B cell (primary cell): ENCODE results near the gene SH3RF3. TPM values are rescaled to one million over a fixed set of nuclear protein-coding genes. Genes with fewer than 3 reads are reported as not detected.

Experiments used
- ATAC-seq: fragments of 200-7000 bp; cut with Tn5 transposase; one replicate; pipeline ENCODE4 v1.10.0; 2021; ENCODE audit warnings: low read depth, mild to moderate bottlenecking, moderate number of reproducible peaks, moderate library complexity
- CTCF ChIA-PET: fragments of 350-600 bp; sonication (Branson Sonifier 250); formaldehyde crosslinking; loops from one replicate; lab custom pipeline; 2021; ENCODE audit warnings: antibody characterized with exemption, inconsistent platforms; lab: Charles Lee
- POLR2A ChIA-PET: fragments of 350-600 bp; sonication (Branson Sonifier 250); formaldehyde crosslinking; loops from one replicate; lab custom pipeline; 2021; ENCODE audit warnings: antibody characterized with exemption; lab: Charles Lee
- DNase-seq: peaks from one replicate; pipeline ENCODE4 v3.0.0; 2013
- H2AFZ ChIP-seq: 2 replicates; pipeline ENCODE4 v1.6.1; 2012; ENCODE audit warnings: mild to moderate bottlenecking, low read depth, low read length; ENCODE audit not compliant: insufficient read depth, poor library complexity, severe bottlenecking
- H3K27ac ChIP-seq, 2 donors: 1 replicate in 1 of 2; 2 replicates in 1 of 2; pipeline ENCODE4 v1.5.1; 2012 to 2013; ENCODE audit warnings: low read length in 2 of 2, mild to moderate bottlenecking in 2 of 2, moderate library complexity in 1 of 2
- H3K27me3 ChIP-seq, 4 experiments: fragments of 200-600 bp in 1 of 4; sonication (generic) in 1 of 4; replicated peaks in 1 of 4; 1 replicate in 2 of 4; 2 replicates in 2 of 4; pipeline versions ENCODE4 v1.6.1 to v1.7.0; 2013 to 2016; ENCODE audit warnings: low read length in 3 of 4, mild to moderate bottlenecking in 2 of 4, mixed read lengths in 1 of 4, moderate library complexity in 1 of 4; ENCODE audit not compliant: insufficient read depth in 4 of 4, control insufficient read depth in 3 of 4; ENCODE audit errors: control extremely low read depth in 1 of 4
- H3K36me3 ChIP-seq, 2 experiments: replicated peaks in 1 of 2; 1 replicate in 1 of 2; 2 replicates in 1 of 2; pipeline versions ENCODE4 v1.6.1 to v1.7.1; 2013; ENCODE audit warnings: low read length in 1 of 2; ENCODE audit not compliant: insufficient read depth in 2 of 2, control insufficient read depth in 1 of 2; ENCODE audit errors: control extremely low read depth in 1 of 2, extremely low read depth in 1 of 2
- H3K4me1 ChIP-seq, 2 donors: fragments of 200-600 bp in 1 of 2; sonication (generic) in 1 of 2; 1 replicate in 1 of 2; 2 replicates in 1 of 2; pipeline versions ENCODE4 v1.5.1 to v1.6.1; 2013 to 2017; ENCODE audit warnings: low read length in 2 of 2; ENCODE audit not compliant: control insufficient read depth in 2 of 2, insufficient read depth in 2 of 2
- H3K4me2 ChIP-seq: replicated peaks from 2 replicates; pipeline ENCODE3; 2012; ENCODE audit warnings: mild to moderate bottlenecking, low read depth, low read length; ENCODE audit not compliant: poor library complexity, severe bottlenecking
- H3K4me3 ChIP-seq, 5 experiments: fragments of 200-600 bp in 1 of 5; sonication (generic) in 1 of 5; 1 replicate in 3 of 5; 2 replicates in 2 of 5; pipeline versions ENCODE4 v1.5.1 to v1.7.0; 2011 to 2016; ENCODE audit warnings: low read length in 4 of 5, mild to moderate bottlenecking in 4 of 5, low read depth in 2 of 5, control low read depth in 1 of 5, moderate library complexity in 1 of 5; ENCODE audit not compliant: insufficient read depth in 1 of 5; ENCODE audit errors: control extremely low read depth in 1 of 5, extremely low read depth in 1 of 5
- H3K79me2 ChIP-seq: fragments of 200-600 bp; sonication (generic); one replicate; pipeline ENCODE4 v1.6.0; 2016; ENCODE audit warnings: low read length; ENCODE audit not compliant: control insufficient read depth, insufficient read depth
- H3K9ac ChIP-seq: fragments of 200-600 bp; sonication (generic); 2 replicates; pipeline ENCODE4 v1.6.1; 2017; ENCODE audit warnings: mild to moderate bottlenecking, low read length, moderate library complexity
- H3K9me3 ChIP-seq, 3 donors: one replicate each; pipeline versions ENCODE4 v1.6.1 to v1.7.1; 2013; ENCODE audit warnings: low read length in 2 of 3; ENCODE audit not compliant: control insufficient read depth in 2 of 3, insufficient read depth in 1 of 3; ENCODE audit errors: control extremely low read depth in 1 of 3
- H4K20me1 ChIP-seq: 2 replicates; pipeline ENCODE4 v1.6.0; 2012; ENCODE audit warnings: mild to moderate bottlenecking, low read length; ENCODE audit not compliant: insufficient read depth, control insufficient read depth, poor library complexity, severe bottlenecking
- H3K27ac Mint-ChIP-seq: one replicate; pipeline ENCODE4 v1.8.0; 2021; ENCODE audit warnings: mixed read lengths
- H3K27me3 Mint-ChIP-seq: one replicate; pipeline ENCODE4 v1.8.0; 2021; ENCODE audit warnings: mixed read lengths
- H3K4me1 Mint-ChIP-seq: one replicate; pipeline ENCODE4 v1.8.0; 2021; ENCODE audit warnings: mixed read lengths
- H3K4me3 Mint-ChIP-seq: one replicate; pipeline ENCODE4 v1.8.0; 2021; ENCODE audit warnings: mixed read lengths
- H3K9me3 Mint-ChIP-seq: one replicate; pipeline ENCODE4 v1.8.0; 2022; ENCODE audit warnings: mixed read lengths; ENCODE audit not compliant: insufficient read depth
- CTCF ChIP-seq: fragments of 200-600 bp; IDR thresholded peaks from one replicate; pipeline ENCODE4 v1.8.0; 2022; ENCODE audit warnings: antibody characterized with exemption, mild to moderate bottlenecking
- EZH2 ChIP-seq: IDR thresholded peaks from 2 replicates; pipeline ENCODE4 v1.6.1; 2012; ENCODE audit warnings: borderline replicate concordance, low read depth, mild to moderate bottlenecking, moderate library complexity, low read length; ENCODE audit not compliant: insufficient read depth, poor library complexity, severe bottlenecking
- WGBS: methylation state at CpG from one replicate; pipeline ENCODE4 v1.1.5; 2013; ENCODE audit warnings: missing lambda C conversion rate; ENCODE audit not compliant: insufficient coverage; 5-methylcytosine and 5-hydroxymethylcytosine counted together
- intact Hi-C: fragments of 100-400 bp; cut with micrococcal nuclease; formaldehyde crosslinking; loops from one replicate; pipeline ENCODE4 v1.10.0; 2022
- polyA plus RNA-seq: library from polyadenylated mRNA; depleted of rRNA; stranded (reverse); fragments of >200 nt; gene quantifications from 2 replicates; pipeline ENCODE4 v1.2.3, GENCODE V29; 2012
- total RNA-seq, 2 donors: library from RNA; stranded (reverse); fragments of 120-200 nt in 1 of 2; gene quantifications; 1 replicate in 1 of 2; 2 replicates in 1 of 2; pipeline versions ENCODE4 v1.2.3 to v1.2.4, GENCODE V29; 2013 to 2022

The SH3RF3 gene
- total and polyA plus RNA-seq, 2 donors (not counting 1 experiment from before 2014, with no cell fraction given) = 0.07 to 1.2 TPM

- H3K9me3 Mint-ChIP-seq = no peaks in the 10 kb centered on the region
- DNase-seq = no peak
- ChIA-PET POLR2A (no interaction called here), CTCF (interaction anchor here (1.4 to 5.2 kb wide), 7 partner anchors 12 to 583 kb away, joined by 3 to 106 read pairs (median 9); partner anchors contain the start of gene SH3RF3)
- 49% methylated on average over 3 of the region's 3 CpGs for WGBS
- Histone ChIP-seq H3K4me1 (no peaks in the 10 kb centered on the region), H2AFZ (no peak overlapping the region), H3K36me3 (no peaks in the 10 kb centered on the region), H3K27ac (no peak overlapping the region), H3K4me3 (no peak overlapping the region), H3K27me3 (no peaks in the 10 kb centered on the region), H3K4me2 (no peak overlapping the region), H3K9ac (no peak overlapping the region), H3K9me3 (no peaks in the 10 kb centered on the region), H3K79me2 (no peaks in the 10 kb centered on the region), H4K20me1 (no peaks in the 10 kb centered on the region)
- TF ChIP-seq EZH2 (no peak), CTCF (no peak)
- peaks cover 9% of the 10 kb centered on the region for H3K27me3 Mint-ChIP-seq
- no peak overlapping the region for H3K4me3 Mint-ChIP-seq
- H3K4me1 Mint-ChIP-seq = no peaks in the 10 kb centered on the region
- H3K27ac Mint-ChIP-seq = no peak overlapping the region
- intact Hi-C loops = loop anchor here (5.0 kb wide), 1 partner anchor 819 kb away; no protein-coding TSS in a partner anchor
- no peak for ATAC-seq
These were observed 382.2 kb downstream of the SH3RF3 start for GRCh38 chr2:109511168-109511567.

GRCh38 chr2:109512076-109512475, 383.1 kb downstream of the SH3RF3 start:
- Mint-ChIP-seq H3K4me3 (no peak overlapping the region), H3K27ac (no peak overlapping the region), H3K4me1 (no peaks in the 10 kb centered on the region), H3K9me3 (no peaks in the 10 kb centered on the region), H3K27me3 (peaks cover 9% of the 10 kb centered on the region)
- no peaks in the 10 kb centered on the region for H3K9me3 ChIP-seq
- ATAC-seq = no peak
- intact Hi-C loops = loop anchor here (5.0 kb wide), 1 partner anchor 820 kb away; no protein-coding TSS in a partner anchor
- H3K9ac ChIP-seq = no peak overlapping the region
- no peak overlapping the region for H3K4me2 ChIP-seq
- H3K4me1 ChIP-seq = no peaks in the 10 kb centered on the region
- no peak for TF ChIP-seq EZH2
- TF ChIP-seq CTCF = no peak
- CTCF ChIA-PET = interaction anchor here (2.5 kb wide), 1 partner anchor 11 kb away, joined by 9 read pairs; no protein-coding TSS in a partner anchor
- no peak overlapping the region for H3K27ac ChIP-seq
- no peaks in the 10 kb centered on the region for H4K20me1 ChIP-seq
- H2AFZ ChIP-seq = no peak overlapping the region
- POLR2A ChIA-PET = no interaction called here
- H3K79me2 ChIP-seq = no peaks in the 10 kb centered on the region
- no peak overlapping the region for H3K4me3 ChIP-seq
- WGBS = 74% methylated on average over 5 of the region's 5 CpGs
- no peaks in the 10 kb centered on the region for H3K36me3 ChIP-seq
- DNase-seq = no peak
- no peaks in the 10 kb centered on the region for H3K27me3 ChIP-seq
